Activated CD4-positive, alpha-beta T cell treated with anti-CD3 and anti-CD28 coated beads for 1 hour (primary cell): Measurements from ENCODE around the gene VPS37B.
"Not testable (repeated sequence)": the region's sequence is repeated elsewhere in the genome, so short reads cannot be mapped to it uniquely, and the experiment has no call there.

Source experiments
- DNase-seq: peaks from one replicate; pipeline ENCODE4 v3.0.0-alpha.2; 2020

VPS37B gene, protein sequence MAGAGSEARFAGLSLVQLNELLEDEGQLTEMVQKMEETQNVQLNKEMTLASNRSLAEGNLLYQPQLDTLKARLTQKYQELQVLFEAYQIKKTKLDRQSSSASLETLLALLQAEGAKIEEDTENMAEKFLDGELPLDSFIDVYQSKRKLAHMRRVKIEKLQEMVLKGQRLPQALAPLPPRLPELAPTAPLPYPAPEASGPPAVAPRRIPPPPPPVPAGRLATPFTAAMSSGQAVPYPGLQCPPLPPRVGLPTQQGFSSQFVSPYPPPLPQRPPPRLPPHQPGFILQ

DNA sequence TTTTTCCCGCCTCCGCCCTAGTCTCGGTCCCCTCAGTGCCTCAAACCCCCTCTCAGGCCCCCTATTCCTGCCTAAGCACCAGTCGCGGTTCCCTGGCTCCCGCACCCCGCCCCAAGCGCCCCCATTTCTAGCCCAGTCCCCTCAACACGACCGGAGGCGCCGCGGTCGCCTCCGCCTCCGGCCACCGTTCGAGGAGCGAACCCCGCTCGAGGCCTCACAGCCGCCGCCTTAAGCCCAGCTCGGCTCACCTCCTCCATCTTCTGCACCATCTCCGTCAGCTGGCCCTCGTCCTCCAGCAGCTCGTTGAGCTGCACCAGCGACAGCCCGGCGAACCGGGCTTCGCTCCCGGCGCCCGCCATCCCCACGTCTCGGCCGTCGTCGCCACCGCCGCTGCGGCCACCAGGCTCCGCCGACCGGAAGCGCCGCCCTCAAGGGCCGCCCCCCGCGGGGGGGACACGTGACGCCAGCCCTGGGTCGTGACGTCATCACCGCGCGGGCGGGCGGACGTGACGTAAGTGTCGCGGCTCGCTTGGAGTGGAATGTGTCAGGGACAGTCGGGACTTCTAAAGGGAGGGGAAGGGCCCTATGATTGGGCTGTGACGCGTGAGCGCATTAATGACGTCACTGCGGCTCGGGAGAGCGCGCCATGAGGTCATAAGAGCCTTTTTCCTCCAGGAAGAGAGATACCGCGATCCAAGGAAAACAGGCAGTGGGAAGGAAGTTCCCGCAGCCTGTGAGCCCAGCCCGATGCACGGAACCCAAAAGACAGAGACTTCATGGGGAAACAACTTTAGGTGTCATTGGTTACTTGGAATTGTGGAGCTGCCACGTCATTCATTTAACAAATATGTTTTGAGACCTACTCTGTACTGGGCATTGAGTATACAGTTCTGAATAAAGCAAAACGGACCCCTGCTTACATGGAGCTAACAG is at the start of gene VPS37B:
Gene VPS37B (minus strand): TSS at position 421 of the 933 bp plus-strand sequence. CDS start 62 bp downstream, at position 359.
- DNase-seq: peak; percentile 86

DNA sequence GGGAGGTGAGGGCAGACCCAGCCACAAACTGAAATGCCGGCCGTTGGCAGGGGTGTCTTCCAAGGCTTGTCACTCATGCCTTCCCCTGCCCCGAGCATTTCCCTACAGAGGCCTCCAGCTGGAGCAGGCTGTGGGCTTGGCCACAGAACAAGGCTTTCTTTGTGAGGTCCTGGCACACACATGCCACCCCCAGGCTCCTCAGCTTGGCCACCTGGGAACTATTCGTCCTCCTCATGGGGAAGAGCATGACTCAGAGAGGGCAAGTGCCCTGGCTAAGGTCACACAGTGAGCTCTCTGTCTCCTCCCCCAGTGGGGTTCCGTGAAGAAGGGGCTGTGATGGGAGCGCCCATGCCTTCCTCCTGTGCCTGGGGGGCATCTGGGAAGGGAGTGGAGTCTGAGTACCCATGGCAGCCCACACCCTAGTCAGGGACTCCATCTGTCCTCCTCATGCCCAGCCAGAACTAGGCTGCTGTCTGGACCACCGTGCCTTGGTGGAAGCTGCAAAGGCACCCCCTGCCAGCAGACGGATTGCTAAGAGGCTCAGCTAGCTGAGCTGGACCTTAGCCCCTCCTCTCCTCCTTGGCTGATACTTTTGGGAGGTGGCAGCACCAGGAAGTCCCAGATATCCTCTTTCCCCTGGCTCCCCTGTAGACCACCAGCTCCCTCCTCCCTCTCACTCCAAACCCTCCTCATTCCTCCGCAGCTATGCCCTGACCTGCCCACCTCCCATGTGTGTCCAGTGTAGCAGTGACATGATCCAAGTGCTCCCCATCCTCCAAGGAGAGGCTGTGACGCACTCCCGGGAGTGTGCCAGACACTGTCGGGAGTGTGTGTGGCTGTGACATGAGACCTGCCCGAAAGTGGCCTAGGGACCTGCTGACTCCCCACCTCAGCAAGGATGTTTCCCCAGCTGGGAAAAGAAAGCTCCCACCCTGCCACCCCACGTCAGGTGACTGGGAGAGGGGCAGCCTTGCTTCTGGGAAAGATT is 49.0 kb upstream of the VPS37B start:
- no peak for DNase-seq

DNA sequence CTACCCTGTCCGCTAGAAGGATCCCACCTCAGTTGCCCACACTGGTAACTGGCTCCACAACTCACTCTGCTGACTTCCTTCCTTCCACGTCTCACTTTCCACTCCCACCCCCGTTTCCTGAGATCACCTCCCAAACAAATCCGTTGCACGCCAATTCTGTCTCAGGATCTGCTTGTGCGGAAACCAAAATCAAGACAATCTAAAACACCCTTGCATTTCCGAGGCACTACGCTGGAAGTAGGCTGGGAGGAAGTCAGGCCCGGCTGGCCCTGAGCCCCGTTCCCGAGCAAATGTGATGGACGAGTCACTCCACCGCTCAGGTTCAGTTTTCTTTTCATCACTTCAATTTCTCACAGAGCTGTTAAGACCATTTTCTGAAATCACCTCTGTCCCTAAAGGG is 47.3 kb upstream of the VPS37B start:
- DNase-seq: no peak

DNA sequence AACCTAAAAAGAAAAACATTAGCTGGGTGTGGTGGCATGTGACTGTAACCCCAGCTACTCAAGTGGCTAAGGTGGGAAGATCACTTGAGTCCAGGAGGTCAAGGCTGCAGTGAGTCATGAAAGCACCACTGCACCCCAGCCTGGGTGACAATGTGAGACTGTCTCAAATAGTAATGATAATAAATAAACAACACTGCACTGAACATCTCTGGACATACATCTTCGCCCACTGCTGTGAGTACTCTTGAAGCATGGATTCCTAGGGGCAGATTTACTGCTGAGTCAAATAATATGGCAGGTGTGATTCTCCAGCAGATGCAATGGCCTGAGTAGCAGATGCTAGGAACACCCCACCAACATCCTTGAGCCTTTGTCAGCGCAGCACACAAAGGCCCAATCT is 46.7 kb upstream of the VPS37B start:
- no peak for DNase-seq

DNA sequence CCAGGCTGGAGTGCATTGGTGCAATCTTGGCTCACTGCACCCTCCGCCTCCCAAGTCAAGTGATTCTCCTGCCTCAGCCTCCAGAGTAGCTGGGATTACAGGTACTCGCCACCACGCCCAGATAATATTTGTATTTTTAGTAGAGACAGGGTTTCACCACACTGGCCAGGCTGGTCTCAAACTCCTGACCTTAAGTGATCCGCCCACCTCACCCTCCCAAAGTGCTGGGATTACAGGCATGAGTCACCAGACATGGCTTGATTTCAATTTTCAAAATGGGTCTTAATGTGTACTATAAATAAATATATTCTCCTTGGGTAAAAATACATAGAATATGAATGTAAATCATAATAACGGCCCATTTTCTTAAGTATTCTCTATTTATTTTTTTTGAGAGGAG is 45.4 kb upstream of the VPS37B start:
- DNase-seq: not testable (repeated sequence)

DNA sequence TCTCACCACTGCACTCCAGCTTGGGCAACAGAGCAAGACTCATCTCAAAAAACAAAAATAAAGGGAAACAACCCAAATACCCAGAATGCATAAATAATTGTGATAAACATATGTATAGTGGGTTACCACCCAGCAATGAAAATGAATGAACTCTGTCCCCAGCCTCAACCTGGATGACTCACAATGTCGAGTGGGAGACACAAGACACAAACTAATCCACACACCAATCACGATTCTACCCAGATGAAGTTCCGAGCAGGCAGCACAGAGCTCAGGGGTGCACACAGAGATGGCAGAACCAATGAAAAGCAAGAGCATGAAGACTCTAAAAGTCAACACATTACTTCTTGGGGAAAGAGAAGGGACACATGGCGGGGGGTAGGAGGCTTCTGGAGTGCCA is 43.2 kb upstream of the VPS37B start:
- DNase-seq: no peak

DNA sequence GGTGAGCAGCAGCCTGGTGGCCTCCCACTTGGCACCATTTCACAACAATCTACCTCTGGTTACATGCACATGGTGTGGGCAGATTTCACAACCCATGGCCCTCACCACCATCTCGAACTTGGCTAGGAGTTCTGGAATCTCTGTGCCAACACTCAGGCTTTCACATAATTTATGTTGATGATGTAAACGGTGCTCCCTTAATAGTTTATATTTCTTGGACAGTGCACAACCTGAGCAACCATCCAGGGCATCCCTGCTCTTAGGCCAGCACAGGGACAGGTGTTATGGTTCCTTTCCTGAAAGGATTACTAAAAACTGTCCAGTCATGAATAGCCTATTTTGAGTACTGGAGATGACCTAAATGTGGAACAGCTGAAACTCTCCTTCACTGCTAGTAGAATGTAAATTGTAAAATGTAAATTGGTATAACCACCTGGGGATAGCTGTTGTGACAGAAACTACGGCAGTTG is 41.7 kb upstream of the VPS37B start:
- DNase-seq: no peak

DNA sequence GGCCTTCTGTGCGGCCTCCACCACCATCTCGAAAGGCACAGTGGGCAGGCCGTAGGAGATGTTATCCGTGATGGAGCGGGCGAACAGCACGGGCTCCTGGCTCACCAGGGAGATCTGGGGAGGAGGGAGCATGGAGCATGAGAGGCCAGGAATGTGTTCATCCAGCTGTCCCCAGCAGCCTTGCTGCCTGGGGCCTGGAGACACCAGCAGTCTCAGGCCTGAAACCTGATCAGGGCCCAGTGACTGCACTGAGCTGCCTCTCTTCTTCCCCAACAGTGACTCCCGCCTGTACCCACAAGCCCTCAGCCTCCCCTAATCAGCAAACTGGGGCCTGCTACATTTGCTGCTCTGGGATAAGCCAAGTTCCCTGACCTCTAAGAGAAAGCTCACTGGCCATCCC is 39.4 kb upstream of the VPS37B start:
- DNase-seq: no peak

DNA sequence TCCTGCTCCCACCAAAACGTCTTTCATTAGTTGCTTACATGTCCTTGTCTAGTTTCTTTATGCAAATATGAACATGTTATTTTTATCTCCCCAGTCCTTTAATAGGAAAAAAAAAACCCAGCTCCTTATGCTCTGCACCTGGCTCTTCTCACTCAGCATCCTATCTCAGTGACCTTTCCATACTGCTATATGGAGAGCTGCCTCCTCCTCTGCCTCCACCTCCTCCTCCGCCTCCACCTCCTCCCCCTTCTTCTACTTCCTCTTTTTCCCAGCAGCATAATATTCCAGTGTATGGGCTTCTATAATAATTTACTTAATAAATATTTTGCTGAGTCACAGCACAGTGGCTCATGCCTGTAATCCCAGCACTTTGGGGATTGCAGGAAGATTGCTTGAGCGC is 38.8 kb upstream of the VPS37B start:
- no peak for DNase-seq

DNA sequence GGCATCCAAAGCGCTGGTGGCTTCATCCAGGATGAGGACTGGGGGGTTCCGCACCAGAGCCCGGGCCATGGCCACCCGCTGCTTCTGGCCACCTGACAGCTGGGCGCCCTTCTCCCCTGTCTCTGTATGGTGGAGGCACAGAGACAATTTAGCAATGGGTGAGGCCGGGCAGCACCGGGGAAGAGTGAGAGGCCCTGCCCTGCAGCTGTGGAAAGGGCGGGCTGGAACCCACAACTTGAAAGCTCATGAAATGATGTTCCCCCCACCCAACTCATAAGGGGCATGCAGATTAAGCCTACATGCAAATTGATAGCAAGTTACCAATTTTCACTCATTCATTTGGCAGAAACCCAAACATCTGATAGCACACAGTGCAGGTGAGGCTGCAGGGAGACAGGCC is 36.3 kb upstream of the VPS37B start:
- no peak for DNase-seq

DNA sequence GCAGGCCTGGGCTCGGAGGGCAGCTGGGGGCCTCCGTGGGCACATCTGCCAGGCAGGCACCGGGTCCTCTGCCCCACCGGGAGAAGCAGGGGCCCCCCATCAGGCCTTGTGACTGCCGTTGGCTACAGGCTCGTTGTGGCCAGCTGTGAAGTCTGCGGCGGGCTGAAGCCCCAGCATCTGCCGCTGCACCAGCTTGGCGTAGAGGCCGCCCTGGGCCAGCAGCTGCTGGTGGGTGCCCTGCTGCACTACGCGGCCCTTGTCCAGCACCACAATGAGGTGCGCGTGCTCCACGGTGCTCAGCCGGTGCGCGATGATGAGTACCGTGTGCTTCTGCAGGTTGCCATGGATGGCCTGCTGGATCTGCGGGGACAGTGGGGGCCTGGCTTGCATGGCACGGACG is 33.9 kb upstream of the VPS37B start:
- no peak for DNase-seq

DNA sequence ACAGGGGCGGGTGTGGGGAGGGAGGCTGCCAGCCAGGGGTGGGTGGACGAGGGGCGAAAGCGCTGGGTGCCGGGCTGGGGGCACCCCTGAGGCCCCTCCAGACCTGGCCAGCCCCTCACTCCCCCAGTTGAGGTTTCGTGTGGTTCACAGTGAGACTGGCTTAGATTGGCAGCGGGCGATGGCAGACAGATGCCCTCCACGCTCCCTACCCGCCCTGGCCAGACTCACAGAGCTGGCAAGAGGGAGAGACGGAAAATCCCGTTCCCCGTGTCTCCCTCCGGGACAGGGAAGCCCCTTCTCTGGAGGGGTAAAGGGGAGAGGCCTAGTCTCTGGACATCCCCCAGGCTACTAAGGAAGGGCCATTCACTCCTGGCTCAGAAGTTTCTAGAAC is 33.2 kb upstream of the VPS37B start:
- DNase-seq: no peak

DNA sequence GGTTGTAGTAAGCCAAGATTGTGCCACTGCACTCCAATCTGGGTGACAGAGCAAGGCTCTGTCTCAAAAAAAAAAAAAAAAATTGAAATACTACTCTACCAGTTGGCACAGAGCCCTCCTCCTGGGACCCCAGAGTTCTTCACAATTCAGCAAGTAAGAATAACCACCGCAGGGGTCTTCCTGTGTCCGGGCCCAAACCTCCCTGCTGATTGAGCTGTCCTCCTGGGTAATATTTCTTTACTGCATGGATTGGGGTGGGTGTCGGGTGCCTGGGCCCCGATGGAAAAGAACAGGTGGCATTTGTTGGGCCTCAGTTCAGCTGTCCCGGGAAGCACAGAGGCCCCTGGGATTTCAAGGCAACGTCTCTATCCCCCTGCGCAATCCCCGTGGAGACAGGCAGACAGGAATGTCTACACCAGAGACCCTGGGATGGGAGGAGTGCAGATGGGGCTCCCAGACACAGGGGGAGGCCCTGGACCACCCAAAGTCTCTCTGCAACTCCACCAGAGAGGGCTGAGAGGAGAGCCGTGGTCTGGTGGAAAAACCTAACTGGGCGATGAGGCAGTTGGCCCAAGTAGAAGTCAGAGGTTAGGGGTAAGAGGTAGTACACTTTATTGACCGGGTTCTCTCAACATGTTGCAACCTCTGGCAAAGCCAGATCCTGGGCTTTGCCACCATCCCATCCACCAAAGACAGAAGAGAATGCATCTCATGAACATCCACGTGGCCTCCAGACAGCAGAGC is 32.7 kb upstream of the VPS37B start:
- no peak for DNase-seq

DNA sequence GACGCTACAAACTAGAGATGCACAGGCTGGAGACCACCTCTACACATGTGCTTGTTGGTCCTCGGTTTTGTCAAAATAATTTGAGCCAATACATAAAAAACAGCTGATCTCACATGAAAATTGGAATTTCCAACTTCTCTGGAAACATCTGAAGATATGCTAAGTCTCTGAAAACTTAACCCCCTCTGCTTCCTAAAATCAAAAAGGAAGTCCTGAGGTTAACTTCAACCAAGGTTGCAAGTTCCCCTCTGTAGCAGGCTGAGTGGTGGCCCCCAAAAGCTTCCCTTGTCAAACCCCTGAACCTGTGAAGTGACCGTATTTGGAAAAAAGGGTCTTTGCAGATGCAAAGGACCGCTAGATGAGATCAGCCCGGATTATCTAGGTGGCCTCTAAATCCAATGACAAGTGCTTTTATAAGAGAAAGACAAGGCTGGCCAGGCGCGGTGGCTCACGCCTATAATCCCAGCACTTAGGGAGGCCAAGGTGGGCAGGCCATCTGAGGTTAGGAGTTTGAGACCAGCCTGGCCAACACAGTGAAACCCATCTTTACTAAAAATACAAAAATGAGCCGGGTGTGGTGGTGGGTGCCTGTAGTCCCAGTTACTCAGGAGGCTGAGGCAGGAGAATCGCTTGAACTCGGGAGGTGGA is 32.0 kb upstream of the VPS37B start:
- no peak for DNase-seq

DNA sequence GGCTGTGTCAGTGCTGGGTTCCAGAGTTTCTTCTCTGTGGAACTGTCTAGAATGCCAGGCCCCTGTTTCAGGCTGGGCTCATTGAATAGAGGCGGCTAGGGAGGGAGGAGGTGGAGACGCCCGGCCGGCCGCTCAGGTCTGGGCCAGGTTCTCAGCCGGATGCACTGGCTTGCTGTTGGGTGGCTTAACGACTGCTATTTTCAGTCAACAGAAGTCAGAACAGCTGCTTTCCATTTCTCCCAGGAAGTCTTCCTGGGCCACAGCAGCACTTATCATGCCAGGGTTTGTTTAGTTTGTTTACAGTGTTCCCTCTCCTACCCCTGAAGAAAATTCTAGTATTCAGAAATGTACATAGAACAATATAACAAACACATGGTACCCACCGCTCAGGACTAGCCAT is 26.0 kb upstream of the VPS37B start:
- DNase-seq: no peak

DNA sequence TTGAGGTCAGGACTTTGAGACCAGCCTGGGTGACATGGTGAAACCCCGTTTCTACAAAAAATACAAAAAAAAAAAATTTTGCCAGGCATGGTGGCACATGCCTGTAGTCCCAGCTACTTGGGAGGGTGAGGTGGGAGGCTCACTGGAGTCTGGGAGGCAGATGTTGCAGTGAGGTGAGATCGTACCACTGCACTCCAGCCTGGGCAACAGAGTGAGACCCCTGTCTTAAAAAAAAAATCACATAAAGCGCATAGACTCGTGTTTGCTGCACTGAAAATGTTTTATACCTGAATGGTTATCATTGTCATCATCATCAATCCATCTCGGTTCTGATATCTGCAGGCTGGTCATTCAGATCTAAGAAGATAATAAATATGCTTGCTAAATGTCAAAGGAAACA is 24.8 kb upstream of the VPS37B start:
- DNase-seq: no peak

DNA sequence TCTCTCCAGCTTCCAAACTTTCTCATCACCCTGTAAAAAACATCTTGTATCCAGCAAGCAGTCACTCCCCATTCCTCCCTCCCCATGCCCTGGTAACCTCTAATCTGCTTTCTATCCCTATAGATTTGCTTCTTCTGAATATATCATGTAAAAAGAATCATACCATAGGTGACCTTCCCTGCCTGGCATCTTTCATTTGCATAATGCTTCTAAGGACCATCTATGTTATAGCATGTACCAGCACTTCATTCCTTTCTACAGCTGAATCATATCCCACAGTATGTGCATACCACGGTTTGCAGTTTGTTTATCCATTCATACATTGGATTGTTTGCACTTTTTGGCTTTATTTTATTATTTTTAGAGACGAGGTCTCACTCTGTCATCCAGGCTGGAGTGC is 22.9 kb upstream of the VPS37B start:
- DNase-seq: no peak

DNA sequence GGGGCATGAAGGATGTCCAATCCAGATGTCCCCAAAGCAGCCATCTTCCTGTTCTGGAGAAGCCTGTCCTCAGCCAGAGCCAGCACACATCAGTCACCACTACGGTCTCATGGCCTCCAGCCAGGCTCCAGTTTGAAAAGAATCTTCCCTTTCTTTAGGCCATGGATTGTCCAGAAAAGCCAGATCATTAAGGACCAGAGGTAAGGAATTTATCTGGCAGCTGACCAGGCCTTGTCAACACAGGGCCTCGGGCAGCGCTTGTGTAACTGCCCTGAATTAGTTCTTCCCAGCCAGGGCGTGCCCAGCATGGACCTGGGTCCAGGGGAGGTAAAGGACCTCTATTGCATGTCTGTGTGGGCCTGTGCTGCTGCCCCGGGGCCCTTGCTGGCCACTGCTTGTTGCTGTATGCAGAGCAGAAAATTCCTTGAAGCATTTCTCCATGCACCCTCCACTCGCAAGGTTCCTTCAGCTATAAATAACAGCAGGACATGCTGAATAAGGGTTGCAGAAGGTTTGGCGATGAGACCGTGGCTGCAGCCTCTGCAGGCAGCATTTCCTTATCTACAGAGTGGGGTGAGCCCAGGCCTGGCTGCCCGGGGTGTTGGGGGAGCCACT is 21.7 kb upstream of the VPS37B start:
- DNase-seq: no peak

DNA sequence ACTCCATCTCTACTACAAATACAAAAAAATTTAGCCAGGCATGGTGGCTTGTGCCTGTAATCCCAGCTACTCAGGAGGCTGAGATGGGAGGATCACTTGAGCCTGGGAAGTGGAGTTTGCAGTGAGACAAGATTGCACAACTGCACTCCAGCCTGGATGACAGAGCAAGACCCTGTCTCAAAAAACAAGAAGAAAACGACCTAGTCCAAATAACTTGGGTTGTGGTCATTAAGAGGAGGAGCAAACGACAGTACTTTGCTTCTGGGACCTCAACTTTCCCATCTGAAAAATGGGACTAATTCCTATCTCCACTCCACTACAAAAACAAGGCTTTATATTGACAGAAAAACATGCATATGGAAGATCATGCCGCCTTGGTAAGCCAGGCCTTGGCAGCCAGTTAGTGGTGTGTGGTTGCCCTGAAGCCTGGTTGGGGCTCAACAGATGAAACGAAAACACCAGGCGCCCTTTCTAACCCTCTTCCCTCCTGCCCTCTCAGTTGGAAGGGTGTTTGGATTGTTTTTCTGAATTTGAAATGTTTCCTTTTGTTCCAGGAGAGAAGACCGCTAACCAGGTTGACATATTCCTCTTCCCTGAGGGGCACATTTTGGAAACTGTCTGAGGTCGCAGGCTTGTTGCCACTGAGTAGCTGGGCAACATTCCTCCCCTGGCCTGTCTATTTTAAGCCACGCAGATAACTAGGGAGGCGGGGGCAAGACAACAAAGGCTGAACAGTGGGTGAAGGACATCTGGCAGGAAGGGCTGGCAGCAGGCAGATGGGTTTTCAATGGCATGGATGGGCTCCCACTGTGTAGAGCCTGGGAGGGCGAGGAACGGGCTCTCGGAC is 13.7 kb upstream of the VPS37B start:
- DNase-seq: no peak

DNA sequence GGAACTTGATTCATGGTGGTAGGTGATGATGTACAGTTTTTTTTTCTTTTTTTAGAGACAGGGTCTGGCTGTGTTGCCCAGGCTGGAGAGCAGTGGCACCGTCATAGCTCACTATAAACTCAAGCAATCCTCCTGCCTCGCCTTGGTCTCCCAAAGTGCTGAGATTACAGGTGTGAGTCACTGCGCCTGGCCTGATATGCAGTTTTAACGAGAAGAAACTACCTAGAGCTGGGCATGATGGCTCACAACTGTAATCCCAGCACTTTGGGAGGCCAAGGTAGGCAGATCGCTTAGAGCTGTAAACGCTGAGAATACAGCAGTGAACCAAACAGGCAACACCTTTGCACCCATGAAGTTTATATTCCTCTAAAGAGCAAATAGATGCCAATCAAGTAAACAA is 13.0 kb upstream of the VPS37B start:
- no peak for DNase-seq
